Endodermal cell (in vitro differentiated cells): Measurements from ENCODE around the gene DCP1A. TPM values are rescaled to one million over a fixed set of nuclear protein-coding genes. Genes with fewer than 3 reads are reported as not detected.

Source experiments
- DNase-seq: peaks from one replicate; pipeline ENCODE4 v3.0.0-alpha.2; 2017
- H3K27ac ChIP-seq: 2 replicates; pipeline ENCODE4 v1.5.1; 2013; ENCODE audit warnings: mild to moderate bottlenecking, low read depth, low read length, moderate library complexity
- H3K27me3 ChIP-seq: 2 replicates; pipeline ENCODE4 v1.6.1; 2013; ENCODE audit warnings: mild to moderate bottlenecking, low read length, moderate library complexity; ENCODE audit not compliant: insufficient read depth, control insufficient read depth, poor library complexity, severe bottlenecking
- H3K36me3 ChIP-seq: 2 replicates; pipeline ENCODE4 v1.7.0; 2013; ENCODE audit warnings: mild to moderate bottlenecking, low read length, moderate library complexity; ENCODE audit not compliant: control insufficient read depth, insufficient read depth
- H3K4me1 ChIP-seq: one replicate; pipeline ENCODE4 v1.7.0; 2013; ENCODE audit warnings: low read length; ENCODE audit not compliant: control insufficient read depth, insufficient read depth
- H3K4me3 ChIP-seq: 2 replicates; pipeline ENCODE4 v1.5.1; 2013; ENCODE audit warnings: mild to moderate bottlenecking, low read length, moderate library complexity
- H3K9ac ChIP-seq: 2 replicates; pipeline ENCODE4 v1.6.1; 2013; ENCODE audit warnings: mild to moderate bottlenecking, low read length, moderate library complexity; ENCODE audit not compliant: poor library complexity, severe bottlenecking; ENCODE audit errors: extremely low read depth
- H3K9me3 ChIP-seq: 2 replicates; pipeline ENCODE4 v1.6.1; 2013; ENCODE audit warnings: mild to moderate bottlenecking, low read length, moderate library complexity; ENCODE audit not compliant: control insufficient read depth
- H3K27ac Mint-ChIP-seq: 2 replicates; pipeline ENCODE4 v1.8.0; 2020; ENCODE audit warnings: mixed read lengths
- H3K27me3 Mint-ChIP-seq: 2 replicates; pipeline ENCODE4 v1.8.0; 2021; ENCODE audit warnings: mild to moderate bottlenecking, mixed read lengths; ENCODE audit not compliant: insufficient read depth
- H3K36me3 Mint-ChIP-seq: 2 replicates; pipeline ENCODE4 v1.8.0; 2020; ENCODE audit warnings: low read depth, mixed read lengths
- H3K4me1 Mint-ChIP-seq: 2 replicates; pipeline ENCODE4 v1.8.0; 2020; ENCODE audit warnings: mixed read lengths
- H3K4me3 Mint-ChIP-seq: 2 replicates; pipeline ENCODE4 v1.8.0; 2020; ENCODE audit warnings: mild to moderate bottlenecking, moderate library complexity, mixed read lengths
- H3K9me3 Mint-ChIP-seq: 2 replicates; pipeline ENCODE4 v1.8.0; 2020; ENCODE audit warnings: mild to moderate bottlenecking, mixed read lengths
- CTCF ChIP-seq: fragments of 200-600 bp; sonication (generic); conservative IDR thresholded peaks from 2 replicates; pipeline ENCODE4 v1.5.0; 2021; ENCODE audit warnings: antibody characterized with exemption, mild to moderate bottlenecking
- WGBS, 2 experiments: methylation state at CpG; one replicate each; pipeline versions ENCODE4 v1.1.5 to v1.1.7; 2013; ENCODE audit warnings: missing lambda C conversion rate in 2 of 2, mixed read lengths in 1 of 2; ENCODE audit not compliant: insufficient coverage in 1 of 2, insufficient read length in 1 of 2; 5-methylcytosine and 5-hydroxymethylcytosine counted together
- total RNA-seq, 2 donors: library from RNA; stranded (reverse); fragmentation: NEBNext Ultra II Directional in 1 of 2; extraction: Animal tissue kit (Norgen Biotek cat#: 25700) in 1 of 2; gene quantifications; 2 replicates in 1 of 2; 3 replicates in 1 of 2; pipeline ENCODE4 v1.2.1, GENCODE V29; 2021

Gene DCP1A
- total RNA-seq, 2 donors from 2014 or later: 26.8 to 36.3 TPM

- H3K9ac ChIP-seq: no peak overlapping the region
- no peaks in the 10 kb centered on the region for H3K9me3 ChIP-seq
- peaks cover 8% of the 10 kb centered on the region for H3K4me1 ChIP-seq
- Mint-ChIP-seq H3K4me3 (no peak overlapping the region), H3K27ac (peak overlapping the region; percentile 57), H3K36me3 (peaks cover 26% of the 10 kb centered on the region), H3K27me3 (no peaks in the 10 kb centered on the region), H3K9me3 (no peaks in the 10 kb centered on the region), H3K4me1 (peaks cover 35% of the 10 kb centered on the region)
- TF ChIP-seq CTCF: no peak
- DNase-seq: no peak
- no peaks in the 10 kb centered on the region for H3K27me3 ChIP-seq
- H3K27ac ChIP-seq: no peak overlapping the region
- peaks cover 6% of the 10 kb centered on the region for H3K36me3 ChIP-seq
- 87 to 91% methylated on average over 2 of the region's 2 CpGs for WGBS, 2 experiments
- H3K4me3 ChIP-seq: no peak overlapping the region
Observed at GRCh38 chr3:53247619-53248018, 99.7 kb downstream of the DCP1A start.

GRCh38 chr3:53244271-53244670 lies 103.1 kb downstream of the DCP1A start:
- H3K4me1 ChIP-seq: peaks cover 4% of the 10 kb centered on the region
- WGBS, 2 experiments: 94 to 95% methylated on average over 3 to 8 of the region's 8 CpGs
- Mint-ChIP-seq H3K4me1 (peaks cover 18% of the 10 kb centered on the region), H3K36me3 (peaks cover 42% of the 10 kb centered on the region), H3K9me3 (no peaks in the 10 kb centered on the region), H3K27me3 (no peaks in the 10 kb centered on the region), H3K27ac (no peak overlapping the region), H3K4me3 (no peak overlapping the region)
- no peak overlapping the region for H3K4me3 ChIP-seq
- peaks cover 32% of the 10 kb centered on the region for H3K36me3 ChIP-seq
- H3K9ac ChIP-seq: no peak overlapping the region
- no peaks in the 10 kb centered on the region for H3K9me3 ChIP-seq
- DNase-seq: no peak
- no peak overlapping the region for H3K27ac ChIP-seq
- TF ChIP-seq CTCF: no peak
- H3K27me3 ChIP-seq: no peaks in the 10 kb centered on the region

- peak overlapping the region; percentile 22 for H3K27ac ChIP-seq
- H3K4me1 ChIP-seq: peaks cover 4% of the 10 kb centered on the region
- no peaks in the 10 kb centered on the region for H3K9me3 ChIP-seq
- H3K4me3 ChIP-seq: no peak overlapping the region
- Mint-ChIP-seq H3K9me3 (no peaks in the 10 kb centered on the region), H3K4me1 (peaks cover 18% of the 10 kb centered on the region), H3K4me3 (no peak overlapping the region), H3K27me3 (no peaks in the 10 kb centered on the region), H3K36me3 (peaks cover 46% of the 10 kb centered on the region), H3K27ac (no peak overlapping the region)
- peak; percentile 34 for TF ChIP-seq CTCF
- no peak for DNase-seq
- H3K9ac ChIP-seq: no peak overlapping the region
- no peaks in the 10 kb centered on the region for H3K27me3 ChIP-seq
- WGBS, 2 experiments: 91 to 93% methylated on average over 6 to 8 of the region's 8 CpGs
- H3K36me3 ChIP-seq: peaks cover 36% of the 10 kb centered on the region
Observed at GRCh38 chr3:53243785-53244184, 103.6 kb downstream of the DCP1A start.
